PC-9 (cell line): ENCODE results near the gene POU2F3.

Source experiments
- CTCF ChIP-seq: fragments of 200-600 bp; sonication (generic); conservative IDR thresholded peaks from 2 replicates; pipeline ENCODE4 v1.6.1; 2017; ENCODE audit warnings: mixed run types, antibody characterized with exemption, mild to moderate bottlenecking, moderate library complexity
- EZH2 ChIP-seq: fragments of 200-600 bp; sonication (generic); IDR thresholded peaks from 2 replicates; pipeline ENCODE4 v1.8.0; 2017; ENCODE audit warnings: antibody characterized with exemption, low read depth

GRCh38 chr11:120334332-120334731, 94.4 kb downstream of the POU2F3 start:
- TF ChIP-seq CTCF, result no peak
- no peak for TF ChIP-seq EZH2
